ENCODE measurements around the gene EML4.

DNA sequence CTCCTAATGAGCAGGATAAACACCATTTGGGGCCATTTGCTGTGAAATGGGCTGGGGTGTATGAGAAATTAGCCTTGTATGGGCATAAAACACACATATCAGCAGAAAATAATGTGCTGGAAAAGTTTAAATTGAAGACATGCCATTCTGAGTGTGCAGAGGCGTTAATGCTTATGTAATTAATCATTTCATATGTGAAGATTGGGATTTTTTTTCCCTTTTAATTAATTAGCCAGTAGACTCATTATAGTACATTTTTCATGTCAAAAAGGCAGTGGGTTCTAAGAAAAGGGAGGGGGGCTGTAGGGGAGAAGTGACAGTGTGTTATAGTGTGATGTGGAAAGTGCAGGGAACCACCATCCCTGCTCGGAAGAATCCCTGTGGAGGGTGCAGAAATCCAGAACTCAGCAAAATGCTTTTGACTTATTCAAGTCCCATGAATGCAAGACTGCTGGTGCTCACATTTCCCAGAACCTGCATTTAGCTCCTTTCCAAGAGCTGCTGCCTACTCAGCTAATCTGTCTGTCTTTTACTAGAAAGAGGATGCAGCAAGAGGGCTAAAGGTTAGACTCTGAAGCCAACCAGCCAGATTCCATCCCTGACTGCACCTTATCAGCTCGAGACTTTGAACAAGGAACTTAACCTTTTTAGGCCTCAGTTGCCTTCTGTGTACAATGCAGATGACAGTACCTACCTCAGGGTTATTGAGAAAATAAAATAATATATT is 203.5 kb downstream of the EML4 start:
- no peak for TF ChIP-seq POLR2A (IDR thresholded peaks at IDR 0.05; ENCODE audit: low read length)
- TF ChIP-seq GATA1 (IDR thresholded peaks at IDR 0.05; ENCODE audit: low read depth, low read length): no peak
